HS-5 (cell line): ENCODE measurements around the gene AGT.
A peak's percentile ranks its signal among the peaks of the same experiment; 100 is the strongest.

ENCODE experiments used
- DNase-seq: peaks from one replicate; pipeline ENCODE4 v3.0.0-alpha.2; 2012; ENCODE audit warnings: low read depth

Gene AGT

GRCh38 chr1:230713915-230714764 lies at the start of gene AGT:
Gene AGT (minus strand): TSS chr1:230714122. CDS start chr1:230710823, 3,299 bp downstream.
- peak; percentile 26 for DNase-seq

GRCh38 chr1:230761443-230762167 lies 47.7 kb upstream of the AGT start:
- DNase-seq: no peak

DNA sequence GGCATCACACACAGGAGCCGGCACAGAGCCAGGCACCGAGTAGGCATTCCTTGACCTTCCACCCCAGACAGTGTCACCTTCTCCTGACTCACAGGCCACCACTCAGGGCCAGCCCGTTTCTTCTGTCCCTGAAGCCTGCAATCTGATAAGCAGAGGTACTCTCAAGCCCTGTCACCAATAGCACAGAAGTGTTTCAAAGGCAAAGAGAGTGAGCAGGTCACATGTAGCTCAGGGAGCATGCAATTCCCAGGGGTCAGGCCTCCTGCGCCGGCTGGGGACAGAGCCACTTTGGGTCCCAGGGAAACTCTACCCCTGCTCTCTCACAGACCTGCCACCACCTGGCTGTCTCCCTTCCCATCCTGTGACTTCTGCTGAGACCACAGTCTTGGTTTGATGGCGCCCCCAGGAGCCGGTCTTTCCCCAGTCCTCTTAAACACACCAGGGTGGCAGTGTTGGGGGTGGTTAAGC lies 46.5 kb upstream of the AGT start:
- no peak for DNase-seq

DNA sequence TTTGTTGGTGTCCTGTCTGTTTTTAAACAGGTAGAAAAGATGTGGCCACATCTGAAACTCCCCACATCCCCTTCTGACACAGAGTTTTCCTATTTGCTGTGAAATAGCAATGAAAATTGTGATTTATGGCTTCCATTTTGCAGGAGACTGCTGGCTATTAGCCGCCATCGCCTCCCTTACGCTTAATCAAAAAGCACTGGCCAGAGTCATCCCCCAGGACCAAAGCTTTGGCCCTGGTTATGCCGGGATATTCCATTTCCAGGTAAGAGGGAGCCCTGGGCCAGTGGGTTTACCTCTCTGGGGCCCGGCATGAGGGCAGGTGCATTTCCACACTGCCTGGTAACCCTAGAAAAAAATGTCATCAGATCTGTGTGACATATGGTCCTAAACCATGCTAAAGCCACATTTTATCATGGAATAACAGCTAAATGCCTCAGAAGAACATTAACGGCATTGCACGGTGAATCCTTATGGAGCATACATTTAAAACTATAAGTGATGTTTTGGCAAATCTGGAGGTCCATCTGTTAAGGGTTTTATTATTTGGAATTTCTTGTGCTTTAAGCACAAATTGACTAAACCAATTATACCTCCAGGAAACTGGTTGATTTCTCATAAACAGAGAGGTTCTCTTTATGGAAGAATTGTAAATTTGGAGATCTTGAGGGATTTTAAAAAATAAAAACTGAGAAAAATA lies 45.6 kb upstream of the AGT start:
- DNase-seq: no peak

DNA sequence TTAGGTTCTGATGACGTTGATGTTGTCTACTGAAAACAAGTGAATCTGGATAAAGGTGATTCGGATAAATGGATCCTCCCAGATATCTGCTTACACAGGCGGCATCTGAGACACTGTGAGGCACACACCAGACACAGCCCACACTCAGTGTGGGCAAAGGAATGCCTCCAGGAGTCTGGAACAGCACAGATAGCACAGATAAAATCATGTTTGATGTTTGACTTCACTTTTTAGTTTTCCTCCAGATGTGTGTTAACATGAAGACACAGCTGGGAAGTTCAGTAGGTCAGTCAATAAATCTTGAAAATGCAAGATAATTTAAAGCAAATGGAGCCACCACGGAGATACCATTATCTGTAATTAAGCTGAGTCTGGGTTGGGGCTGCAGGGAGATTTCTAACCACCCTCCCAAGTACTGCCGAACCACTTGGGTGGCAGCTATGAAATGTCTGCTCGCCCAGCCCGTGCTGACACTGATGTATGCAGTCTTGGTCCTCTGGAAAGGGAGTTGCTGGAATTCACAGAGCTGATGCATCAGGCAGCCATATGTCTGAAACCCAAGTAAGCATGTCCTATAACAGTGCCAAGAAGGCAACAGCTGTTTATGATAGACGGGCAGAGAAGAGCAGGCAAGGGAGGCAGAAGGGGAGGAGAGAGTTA lies 44.9 kb upstream of the AGT start:
- no peak for DNase-seq

DNA sequence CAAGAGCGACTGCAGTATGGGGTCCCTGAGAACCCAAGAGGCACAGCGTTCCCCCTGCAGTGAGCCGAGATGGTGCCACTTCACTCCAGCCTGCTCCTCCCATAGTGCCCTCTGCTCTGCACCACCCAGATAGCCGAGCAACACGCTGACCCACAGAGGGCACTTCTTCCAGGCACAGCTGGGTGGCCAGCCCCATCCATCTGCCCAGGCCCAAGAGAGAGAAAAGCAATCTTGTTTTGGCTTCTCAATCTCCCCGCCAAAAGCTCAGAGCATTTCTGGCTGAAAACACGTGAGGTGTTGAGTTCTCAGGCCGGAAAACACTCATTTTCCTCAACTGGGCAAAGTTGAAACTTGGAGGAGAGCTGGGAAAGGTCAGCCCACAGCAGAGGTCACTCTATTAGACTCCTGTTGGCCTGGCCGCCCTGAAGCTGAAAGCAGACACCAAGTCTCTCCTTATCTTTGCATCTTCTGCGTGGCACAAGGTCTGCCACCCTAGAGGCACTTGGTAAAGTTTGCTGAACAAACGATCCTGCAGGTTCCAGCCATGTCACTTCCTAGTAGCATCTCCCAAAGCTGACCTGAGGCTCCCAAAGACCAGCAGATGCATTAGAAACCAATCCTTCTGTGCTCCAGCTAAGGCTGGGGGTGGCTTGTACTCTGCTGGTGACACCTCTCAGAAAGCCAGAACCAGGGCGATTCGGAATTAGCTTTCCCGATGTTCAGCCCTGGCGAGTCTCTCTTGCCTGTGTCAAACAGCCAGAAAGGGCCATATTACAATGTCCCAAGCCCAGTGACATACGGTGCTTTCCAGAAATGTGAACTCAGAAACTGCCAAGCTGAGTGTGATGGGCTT lies 44.2 kb upstream of the AGT start:
- DNase-seq: no peak

GRCh38 chr1:230754796-230755195 lies 40.9 kb upstream of the AGT start:
- DNase-seq: no peak

DNA sequence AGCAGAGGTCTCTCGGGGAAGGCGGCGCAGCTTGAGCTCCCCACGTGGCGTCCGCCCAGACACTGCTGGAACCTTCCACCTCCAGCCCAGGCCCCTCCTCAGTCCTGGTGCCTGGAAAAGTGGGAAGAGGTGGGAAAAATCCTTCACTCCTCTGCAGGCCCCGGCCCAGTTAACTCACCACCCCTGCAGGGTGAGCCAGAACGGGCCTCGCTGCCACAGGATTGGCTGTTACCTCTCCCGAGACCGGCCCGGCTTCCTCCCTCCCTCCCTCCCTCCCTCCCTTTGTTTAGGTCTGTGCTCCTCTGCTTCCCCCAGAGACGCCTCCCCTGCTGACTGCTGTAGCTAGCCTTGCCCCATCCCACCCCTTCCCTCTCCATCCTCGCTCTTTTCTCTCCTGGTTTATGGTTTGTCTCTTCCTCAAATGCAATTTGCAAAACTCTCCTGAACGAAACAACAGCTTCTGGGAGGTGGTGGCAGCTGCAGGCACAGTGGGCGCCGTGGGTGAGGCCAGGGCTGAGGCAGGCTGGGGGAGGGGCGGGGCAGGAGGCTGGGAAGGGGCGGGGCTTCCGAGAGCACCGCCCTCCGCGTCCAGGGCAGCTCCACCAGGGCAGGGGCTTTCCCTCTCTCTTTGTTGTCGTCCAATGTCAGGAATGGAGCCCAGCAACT lies 39.8 kb upstream of the AGT start:
- DNase-seq: no peak

- DNase-seq: no peak
Measured at GRCh38 chr1:230753191-230753585, 39.3 kb upstream of the AGT start.

DNA sequence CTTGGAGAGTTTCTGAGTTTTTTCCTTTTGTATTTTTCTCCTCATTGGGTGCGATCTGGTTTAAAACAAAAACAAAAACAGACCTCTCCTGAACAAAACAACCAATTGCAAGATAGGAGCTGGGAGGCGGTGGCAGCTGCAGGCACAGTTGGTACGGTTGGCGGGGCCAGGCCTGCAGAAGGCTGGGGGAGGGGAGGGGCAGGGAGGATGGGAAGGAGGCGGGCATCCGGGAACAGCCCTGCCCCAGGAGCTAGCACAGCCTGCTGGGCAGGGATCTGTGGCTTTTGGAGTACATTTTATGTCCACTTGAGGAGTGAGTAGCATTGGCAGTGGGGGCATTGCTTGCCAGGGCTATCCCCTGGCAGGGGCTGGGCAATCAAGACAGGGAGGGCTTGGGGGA lies 38.5 kb upstream of the AGT start:
- DNase-seq: no peak

- no peak for DNase-seq
Measured at GRCh38 chr1:230750986-230751625, 37.2 kb upstream of the AGT start.

DNA sequence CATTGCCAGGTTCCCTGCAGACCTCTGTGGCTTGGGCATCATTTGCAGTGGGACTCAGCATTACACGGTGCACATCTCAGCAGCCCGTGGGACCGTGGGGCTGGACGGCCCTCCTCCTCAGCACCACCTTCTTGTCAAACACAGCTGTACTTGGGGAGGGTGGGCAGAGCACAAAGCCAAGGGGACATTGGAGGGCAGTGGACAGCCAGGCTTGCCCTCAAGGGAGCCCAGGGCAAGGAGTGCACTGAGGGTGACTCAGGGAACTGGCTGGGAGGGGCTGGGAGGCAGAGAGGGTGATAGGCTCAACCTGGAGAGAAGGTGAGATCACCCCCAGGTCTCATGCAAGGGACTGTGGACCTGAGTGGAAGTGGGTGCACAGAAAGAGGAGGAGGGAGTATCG lies 36.7 kb upstream of the AGT start:
- DNase-seq: no peak

DNA sequence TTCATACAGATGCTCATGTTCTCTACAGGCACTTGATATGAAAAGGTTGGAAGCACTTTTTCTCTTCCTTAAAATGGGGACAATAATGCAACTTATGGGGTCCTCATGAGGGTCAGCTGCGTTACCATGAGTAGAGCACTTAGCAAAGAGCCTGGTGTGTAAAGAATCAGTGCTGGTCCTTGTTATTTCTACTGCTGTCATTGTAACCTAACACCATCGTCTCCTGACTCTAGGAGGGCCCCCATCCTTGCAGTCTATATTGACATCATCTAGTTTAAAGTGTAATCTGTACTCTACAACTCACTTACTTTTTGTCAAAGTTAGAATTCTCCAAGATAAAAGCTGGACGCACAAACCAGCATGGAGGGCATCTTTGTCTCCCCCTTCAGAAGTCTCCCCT lies 35.7 kb upstream of the AGT start:
- no peak for DNase-seq

GRCh38 chr1:230749150-230749549 lies 35.2 kb upstream of the AGT start:
- no peak for DNase-seq

- DNase-seq: no peak
Measured at GRCh38 chr1:230747890-230748800, 34.2 kb upstream of the AGT start.

- DNase-seq: no peak
Measured at GRCh38 chr1:230747127-230747730, 33.3 kb upstream of the AGT start, which contains the start of gene CAPN9. Gene CAPN9 (plus strand): TSS chr1:230747388. CDS start chr1:230747497, 109 bp downstream.

DNA sequence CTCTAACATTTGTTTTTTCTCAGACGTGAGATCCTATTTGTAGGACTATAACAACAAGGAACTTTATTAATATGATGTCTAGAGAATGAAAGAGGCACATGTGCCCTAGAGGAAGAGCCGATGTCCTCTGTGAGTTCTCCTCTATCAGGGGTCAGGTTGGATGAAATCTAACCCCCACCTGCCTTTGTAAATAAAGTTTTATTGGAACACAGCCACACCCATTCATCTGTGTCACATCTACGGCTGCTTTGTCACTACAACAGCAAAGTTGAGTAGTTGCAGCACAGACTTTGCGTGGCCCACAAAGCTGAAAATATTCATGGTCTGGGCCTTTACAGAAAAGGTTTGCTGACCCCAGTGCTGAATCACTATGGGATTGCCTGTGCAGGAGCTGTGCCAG lies 32.7 kb upstream of the AGT start:
- DNase-seq: no peak

DNA sequence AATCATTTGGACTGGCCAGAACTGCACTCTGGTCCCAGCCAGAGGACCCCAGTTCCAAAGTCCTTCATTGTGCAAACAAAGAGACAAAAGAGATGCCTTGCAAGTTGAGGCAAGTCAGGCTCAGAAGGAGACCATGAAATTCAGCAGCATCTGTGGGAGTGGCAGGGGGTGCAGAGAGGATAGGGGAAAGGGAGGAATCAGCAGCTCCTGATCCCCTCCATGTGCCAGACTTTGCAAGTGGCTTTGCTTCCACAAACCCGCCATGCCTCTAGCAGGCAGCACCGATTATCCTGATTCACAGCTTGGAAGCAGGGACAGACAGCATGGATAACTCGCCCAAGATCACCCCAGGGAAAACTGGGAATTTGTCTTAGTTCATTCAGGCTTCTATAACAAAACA lies 31.1 kb upstream of the AGT start:
- no peak for DNase-seq

- DNase-seq: no peak
Measured at GRCh38 chr1:230744382-230744781, 30.5 kb upstream of the AGT start.
